Measurements from ENCODE around the gene PDE6B.

Gene PDE6B

GRCh38 chr4:707929-708630 is 82.7 kb downstream of the PDE6B start:
- peaks cover 5% of the 10 kb centered on the region; the same call in 1 of the 2 replicates for H3K4me1 ChIP-seq (ENCODE audit: control insufficient read depth, insufficient read depth, low read length)
- no peak overlapping the region for H3K27ac ChIP-seq (ENCODE audit: low read depth, low read length)
- H3K36me3 ChIP-seq (ENCODE audit: control insufficient read depth, insufficient read depth, low read length) = peaks cover 11% of the 10 kb centered on the region
- no peaks in the 10 kb centered on the region for H3K9me3 ChIP-seq (ENCODE audit: control insufficient read depth, insufficient read depth, low read length)
- H3K27me3 ChIP-seq (ENCODE audit: control insufficient read depth, insufficient read depth, low read length) = peaks cover 5% of the 10 kb centered on the region
- no peak overlapping the region for H3K4me3 ChIP-seq (ENCODE audit: low read depth, low read length)
- H3K9ac ChIP-seq (ENCODE audit: low read depth, low read length) = no peak overlapping the region

GRCh38 chr4:708631-708933 is 83.2 kb downstream of the PDE6B start:
- H3K4me3 ChIP-seq (ENCODE audit: low read depth, low read length) = no peak overlapping the region
- H3K9ac ChIP-seq (ENCODE audit: low read depth, low read length) = no peak overlapping the region
- no peak overlapping the region for H3K27ac ChIP-seq (ENCODE audit: low read depth, low read length)
- H3K4me1 ChIP-seq (ENCODE audit: control insufficient read depth, insufficient read depth, low read length) = peaks cover 5% of the 10 kb centered on the region; the same call in 1 of the 2 replicates
- H3K9me3 ChIP-seq (ENCODE audit: control insufficient read depth, insufficient read depth, low read length) = no peaks in the 10 kb centered on the region
- H3K36me3 ChIP-seq (ENCODE audit: control insufficient read depth, insufficient read depth, low read length) = peaks cover 11% of the 10 kb centered on the region
- H3K27me3 ChIP-seq (ENCODE audit: control insufficient read depth, insufficient read depth, low read length) = peaks cover 5% of the 10 kb centered on the region

DNA sequence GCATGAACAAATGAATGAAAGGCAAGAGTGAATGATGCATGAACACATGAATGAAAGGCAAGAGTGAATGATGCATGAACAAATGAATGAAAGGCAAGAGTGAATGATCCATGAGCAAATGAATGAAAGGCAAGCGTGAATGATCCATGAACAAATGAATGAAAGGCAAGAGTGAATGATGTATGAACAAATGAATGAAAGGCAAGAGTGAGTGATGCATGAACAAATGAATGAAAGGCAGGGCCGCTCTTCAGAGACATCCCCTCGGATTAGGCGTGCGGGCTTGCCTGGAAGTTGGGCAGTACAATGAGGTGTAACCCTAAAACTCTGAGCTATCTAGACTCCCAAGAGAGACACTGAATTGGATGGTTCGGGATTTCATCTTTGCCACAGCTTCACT is 84.0 kb downstream of the PDE6B start:
- peaks cover 15% of the 10 kb centered on the region for H3K36me3 ChIP-seq (ENCODE audit: control insufficient read depth, insufficient read depth, low read length)
- no peak overlapping the region for H3K4me3 ChIP-seq (ENCODE audit: low read depth, low read length)
- no peak overlapping the region for H3K9ac ChIP-seq (ENCODE audit: low read depth, low read length)
- H3K27me3 ChIP-seq (ENCODE audit: control insufficient read depth, insufficient read depth, low read length) = peaks cover 5% of the 10 kb centered on the region
- H3K27ac ChIP-seq (ENCODE audit: low read depth, low read length) = no peak overlapping the region
- H3K9me3 ChIP-seq (ENCODE audit: control insufficient read depth, insufficient read depth, low read length) = no peaks in the 10 kb centered on the region
- peaks cover 5% of the 10 kb centered on the region; the same call in 1 of the 2 replicates for H3K4me1 ChIP-seq (ENCODE audit: control insufficient read depth, insufficient read depth, low read length)

- H3K9me3 ChIP-seq (ENCODE audit: control insufficient read depth, insufficient read depth, low read length) = no peaks in the 10 kb centered on the region
- H3K4me3 ChIP-seq (ENCODE audit: low read depth, low read length) = no peak overlapping the region
- no peak overlapping the region for H3K27ac ChIP-seq (ENCODE audit: low read depth, low read length)
- H3K9ac ChIP-seq (ENCODE audit: low read depth, low read length) = no peak overlapping the region
- H3K36me3 ChIP-seq (ENCODE audit: control insufficient read depth, insufficient read depth, low read length) = peaks cover 18% of the 10 kb centered on the region
- peaks cover under 1% of the 10 kb centered on the region for H3K27me3 ChIP-seq (ENCODE audit: control insufficient read depth, insufficient read depth, low read length)
- peaks cover 5% of the 10 kb centered on the region; the same call in 1 of the 2 replicates for H3K4me1 ChIP-seq (ENCODE audit: control insufficient read depth, insufficient read depth, low read length)
These were observed 84.7 kb downstream of the PDE6B start for GRCh38 chr4:710116-710515.

GRCh38 chr4:710916-711315 is 85.5 kb downstream of the PDE6B start:
- Histone ChIP-seq H3K9me3 (ENCODE audit: control insufficient read depth, insufficient read depth, low read length) (no peaks in the 10 kb centered on the region), H3K27ac (ENCODE audit: low read depth, low read length) (no peak overlapping the region), H3K27me3 (ENCODE audit: control insufficient read depth, insufficient read depth, low read length) (no peaks in the 10 kb centered on the region), H3K9ac (ENCODE audit: low read depth, low read length) (no peak overlapping the region), H3K4me1 (ENCODE audit: control insufficient read depth, insufficient read depth, low read length) (peaks cover 5% of the 10 kb centered on the region; the same call in 1 of the 2 replicates), H3K4me3 (ENCODE audit: low read depth, low read length) (no peak overlapping the region), H3K36me3 (ENCODE audit: control insufficient read depth, insufficient read depth, low read length) (peaks cover 18% of the 10 kb centered on the region)

- no peaks in the 10 kb centered on the region for H3K9me3 ChIP-seq (ENCODE audit: control insufficient read depth, insufficient read depth, low read length)
- H3K27ac ChIP-seq (ENCODE audit: low read depth, low read length) = no peak overlapping the region
- no peaks in the 10 kb centered on the region for H3K27me3 ChIP-seq (ENCODE audit: control insufficient read depth, insufficient read depth, low read length)
- H3K4me1 ChIP-seq (ENCODE audit: control insufficient read depth, insufficient read depth, low read length) = peaks cover 1% of the 10 kb centered on the region; the same call in 1 of the 2 replicates
- no peak overlapping the region for H3K9ac ChIP-seq (ENCODE audit: low read depth, low read length)
- H3K4me3 ChIP-seq (ENCODE audit: low read depth, low read length) = no peak overlapping the region
- peaks cover 18% of the 10 kb centered on the region for H3K36me3 ChIP-seq (ENCODE audit: control insufficient read depth, insufficient read depth, low read length)
These were observed 86.7 kb downstream of the PDE6B start for GRCh38 chr4:712093-712492.

GRCh38 chr4:712916-713632 is 87.7 kb downstream of the PDE6B start:
- Histone ChIP-seq H3K4me1 (ENCODE audit: control insufficient read depth, insufficient read depth, low read length) (no peaks in the 10 kb centered on the region), H3K4me3 (ENCODE audit: low read depth, low read length) (no peak overlapping the region), H3K9ac (ENCODE audit: low read depth, low read length) (no peak overlapping the region), H3K9me3 (ENCODE audit: control insufficient read depth, insufficient read depth, low read length) (no peaks in the 10 kb centered on the region), H3K36me3 (ENCODE audit: control insufficient read depth, insufficient read depth, low read length) (peaks cover 18% of the 10 kb centered on the region), H3K27ac (ENCODE audit: low read depth, low read length) (no peak overlapping the region), H3K27me3 (ENCODE audit: control insufficient read depth, insufficient read depth, low read length) (no peaks in the 10 kb centered on the region)

DNA sequence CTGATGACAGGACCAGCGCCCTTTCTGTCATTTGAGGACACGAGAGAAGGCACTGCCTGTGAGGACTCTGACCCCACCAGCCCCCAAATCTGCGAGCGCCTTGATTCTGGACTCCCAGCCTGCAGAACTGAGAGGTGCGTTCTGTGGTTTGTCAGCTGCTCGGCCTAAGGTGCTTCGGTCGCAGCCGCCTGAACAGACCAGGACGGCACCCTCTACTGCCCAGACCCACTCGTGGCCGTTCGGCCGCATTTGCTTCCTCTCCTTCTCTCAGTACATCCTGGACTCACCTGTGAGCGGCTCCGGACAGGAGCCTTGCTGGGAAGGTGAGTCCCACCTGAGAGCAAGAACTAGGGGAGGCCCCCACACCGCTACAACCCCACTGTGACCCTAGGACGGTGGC is 88.7 kb downstream of the PDE6B start:
- no peaks in the 10 kb centered on the region for H3K9me3 ChIP-seq (ENCODE audit: control insufficient read depth, insufficient read depth, low read length)

DNA sequence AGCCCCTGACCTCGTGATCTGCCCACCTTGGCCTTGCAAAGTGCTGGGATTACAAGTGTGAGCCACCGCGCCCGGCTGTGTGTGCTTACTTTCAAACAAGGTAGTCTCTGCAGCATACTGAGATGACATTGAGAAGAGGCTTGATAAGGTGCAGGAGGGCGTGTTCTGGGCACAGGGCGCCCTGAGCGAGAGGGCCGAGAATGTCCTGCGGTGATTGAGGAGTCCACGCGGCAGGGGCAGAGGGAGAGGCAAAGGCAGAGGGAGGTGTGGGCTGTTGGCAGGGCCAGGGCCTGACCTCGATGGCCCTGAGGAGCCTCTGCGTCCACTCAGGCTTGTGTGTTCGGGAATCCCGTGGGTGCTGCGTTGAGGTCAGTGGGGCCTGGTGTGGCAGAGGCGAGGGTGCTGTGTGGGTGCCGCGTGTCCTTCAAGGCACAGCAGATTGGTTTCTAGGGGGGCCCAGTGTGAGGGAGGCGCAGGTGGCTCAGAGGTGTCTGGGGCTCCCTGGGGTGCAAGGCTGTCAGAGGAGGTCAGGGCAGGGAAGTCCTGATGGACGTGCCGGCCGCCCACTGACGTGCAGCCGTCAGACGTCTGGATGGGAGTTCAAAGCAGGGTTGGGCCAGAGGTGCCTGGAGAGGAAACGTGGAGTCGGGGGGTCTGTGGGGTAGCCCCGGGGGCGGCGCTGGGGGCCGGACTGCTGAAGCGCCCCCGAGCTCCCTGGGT is 92.4 kb downstream of the PDE6B start:
- Histone ChIP-seq H3K36me3 (ENCODE audit: control insufficient read depth, insufficient read depth, low read length) (0 out of 2 replicates have a peak, but pooled peaks cover 7% of the 10 kb centered on the region), H3K27ac (ENCODE audit: low read depth, low read length) (no peak overlapping the region), H3K9me3 (ENCODE audit: control insufficient read depth, insufficient read depth, low read length) (no peaks in the 10 kb centered on the region), H3K4me1 (ENCODE audit: control insufficient read depth, insufficient read depth, low read length) (no peaks in the 10 kb centered on the region), H3K4me3 (ENCODE audit: low read depth, low read length) (no peak overlapping the region), H3K9ac (ENCODE audit: low read depth, low read length) (no peak overlapping the region), H3K27me3 (ENCODE audit: control insufficient read depth, insufficient read depth, low read length) (no peaks in the 10 kb centered on the region)

More for the DNA sequence above, 88.7 kb downstream of the PDE6B start:
- peaks cover 18% of the 10 kb centered on the region for H3K36me3 ChIP-seq (ENCODE audit: control insufficient read depth, insufficient read depth, low read length)
- no peak overlapping the region for H3K9ac ChIP-seq (ENCODE audit: low read depth, low read length)
- no peaks in the 10 kb centered on the region for H3K4me1 ChIP-seq (ENCODE audit: control insufficient read depth, insufficient read depth, low read length)
- H3K27ac ChIP-seq (ENCODE audit: low read depth, low read length) = no peak overlapping the region
- no peak overlapping the region for H3K4me3 ChIP-seq (ENCODE audit: low read depth, low read length)
- H3K27me3 ChIP-seq (ENCODE audit: control insufficient read depth, insufficient read depth, low read length) = no peaks in the 10 kb centered on the region

GRCh38 chr4:718460-718859 is 93.1 kb downstream of the PDE6B start:
- H3K9ac ChIP-seq (ENCODE audit: low read depth, low read length) = no peak overlapping the region
- 0 out of 2 replicates have a peak, but pooled peaks cover 12% of the 10 kb centered on the region for H3K36me3 ChIP-seq (ENCODE audit: control insufficient read depth, insufficient read depth, low read length)
- no peak overlapping the region for H3K27ac ChIP-seq (ENCODE audit: low read depth, low read length)

More at GRCh38 chr4:718460-718859, 93.1 kb downstream of the PDE6B start:
- Histone ChIP-seq H3K9me3 (ENCODE audit: control insufficient read depth, insufficient read depth, low read length) (no peaks in the 10 kb centered on the region), H3K27me3 (ENCODE audit: control insufficient read depth, insufficient read depth, low read length) (no peaks in the 10 kb centered on the region), H3K4me1 (ENCODE audit: control insufficient read depth, insufficient read depth, low read length) (no peaks in the 10 kb centered on the region), H3K4me3 (ENCODE audit: low read depth, low read length) (no peak overlapping the region)
